SHP77 (cell line): ENCODE data around the gene TAPBP.
"Not testable (repeated sequence)": the region's sequence is repeated elsewhere in the genome, so short reads cannot be mapped to it uniquely, and the experiment has no call there.

Experiments used
- DNase-seq, 2 experiments: peaks; one replicate each; lab custom pipeline; 2025; lab: John Stamatoyannopoulos, UW

Gene TAPBP

GRCh38 chr6:33276581-33276863 is 37.4 kb downstream of the TAPBP start:
- no peak for DNase-seq

- DNase-seq = not testable (repeated sequence)
These were observed 37.9 kb downstream of the TAPBP start for GRCh38 chr6:33275795-33276580.

GRCh38 chr6:33273924-33274902 is 39.7 kb downstream of the TAPBP start:
- no peak for DNase-seq

GRCh38 chr6:33273129-33273923 is 40.6 kb downstream of the TAPBP start:
- no peak for DNase-seq

GRCh38 chr6:33272275-33273128 is 41.4 kb downstream of the TAPBP start:
- no peak for DNase-seq

- peak; percentile 94 for DNase-seq
These were observed 42.2 kb downstream of the TAPBP start, which contains the start of the genes RPS18 and VPS52 for GRCh38 chr6:33271468-33272274. TSS of gene RPS18 (plus strand) at chr6:33272075. CDS start at chr6:33272120, 45 bp downstream. TSS of gene VPS52 (minus strand) at chr6:33271876. CDS start at chr6:33271675, 201 bp downstream.

GRCh38 chr6:33271117-33271467 is 42.8 kb downstream of the TAPBP start:
- DNase-seq = no peak

GRCh38 chr6:33264015-33264414 is 49.9 kb downstream of the TAPBP start:
- no peak for DNase-seq

GRCh38 chr6:33262490-33262889 is 51.4 kb downstream of the TAPBP start:
- DNase-seq = not testable (repeated sequence)

- DNase-seq = no peak
These were observed 54.8 kb downstream of the TAPBP start for GRCh38 chr6:33259032-33259431.

GRCh38 chr6:33254591-33254990 is 59.3 kb downstream of the TAPBP start:
- no peak for DNase-seq

- DNase-seq = no peak
These were observed 61.1 kb downstream of the TAPBP start for GRCh38 chr6:33252759-33253158.

- DNase-seq = no peak
These were observed 62.4 kb downstream of the TAPBP start for GRCh38 chr6:33251395-33252012.

GRCh38 chr6:33250731-33251130 is 63.1 kb downstream of the TAPBP start:
- DNase-seq = no peak

- DNase-seq = no peak
These were observed 63.9 kb downstream of the TAPBP start for GRCh38 chr6:33249732-33250630.
